Activated B cell treated with CpG ODN at 0.5 μM for 24 hours (primary cell): ENCODE results near the gene BCHE. TPM values are rescaled to one million over a fixed set of nuclear protein-coding genes. Genes with fewer than 3 reads are reported as not detected.
"Not testable (repeated sequence)": the region's sequence is repeated elsewhere in the genome, so short reads cannot be mapped to it uniquely, and the experiment has no call there.

Source experiments
- ATAC-seq: fragments of 200-7000 bp; cut with Tn5 transposase; one replicate; pipeline ENCODE4 v1.10.0; 2021; ENCODE audit warnings: low read depth, mild to moderate bottlenecking, moderate library complexity
- CTCF ChIA-PET: fragments of 350-600 bp; sonication (Branson Sonifier 250); formaldehyde crosslinking; loops from one replicate; lab custom pipeline; 2021; ENCODE audit warnings: antibody characterized with exemption; lab: Charles Lee
- POLR2A ChIA-PET: fragments of 350-600 bp; sonication (Branson Sonifier 250); formaldehyde crosslinking; loops from one replicate; lab custom pipeline; 2021; ENCODE audit warnings: antibody characterized with exemption; lab: Charles Lee
- DNase-seq: peaks from one replicate; pipeline ENCODE4 v3.0.0; 2022
- H3K27ac Mint-ChIP-seq: one replicate; pipeline ENCODE4 v1.8.0; 2020; ENCODE audit warnings: mixed read lengths
- H3K27me3 Mint-ChIP-seq: one replicate; pipeline ENCODE4 v1.8.0; 2021; ENCODE audit warnings: mixed read lengths
- H3K36me3 Mint-ChIP-seq: one replicate; pipeline ENCODE4 v1.8.0; 2021; ENCODE audit warnings: low read depth, mixed read lengths
- H3K4me1 Mint-ChIP-seq: one replicate; pipeline ENCODE4 v1.8.0; 2021; ENCODE audit warnings: mixed read lengths
- H3K4me3 Mint-ChIP-seq: one replicate; pipeline ENCODE4 v1.8.0; 2020; ENCODE audit warnings: mild to moderate bottlenecking, mixed read lengths
- H3K9me3 Mint-ChIP-seq: one replicate; pipeline ENCODE4 v1.8.0; 2020; ENCODE audit warnings: mixed read lengths
- CTCF ChIP-seq: fragments of 200-600 bp; IDR thresholded peaks from one replicate; pipeline ENCODE4 v1.8.0; 2022; ENCODE audit warnings: antibody characterized with exemption, mild to moderate bottlenecking
- intact Hi-C: fragments of 100-400 bp; cut with micrococcal nuclease; formaldehyde crosslinking; loops from one replicate; pipeline ENCODE4 v1.15.1; 2024
- total RNA-seq: library from RNA; stranded (reverse); gene quantifications from 2 replicates; pipeline ENCODE4 v1.2.3, GENCODE V29; 2022

Gene BCHE
- total RNA-seq, 1 donor from 2014 or later: not detected

GRCh38 chr3:165820671-165821123, 16.5 kb downstream of the BCHE start:
- ATAC-seq: no peak
- Mint-ChIP-seq H3K4me1 (no peaks in the 10 kb centered on the region), H3K9me3 (no peaks in the 10 kb centered on the region), H3K4me3 (no peak overlapping the region), H3K27ac (no peak overlapping the region), H3K36me3 (no peaks in the 10 kb centered on the region), H3K27me3 (no peaks in the 10 kb centered on the region)
- no peak for TF ChIP-seq CTCF
- intact Hi-C loops: no loop called here
- POLR2A ChIA-PET: no interaction called here
- no peak for DNase-seq
- CTCF ChIA-PET: no interaction called here

- no peaks in the 10 kb centered on the region for H3K36me3 Mint-ChIP-seq
- no peak for DNase-seq
- intact Hi-C loops: no loop called here
- ATAC-seq: no peak
- H3K4me3 Mint-ChIP-seq: no peak overlapping the region
- H3K27ac Mint-ChIP-seq: no peak overlapping the region
- TF ChIP-seq CTCF: no peak
- no peaks in the 10 kb centered on the region for H3K4me1 Mint-ChIP-seq
- POLR2A ChIA-PET: no interaction called here
- CTCF ChIA-PET: no interaction called here
- no peaks in the 10 kb centered on the region for H3K27me3 Mint-ChIP-seq
- H3K9me3 Mint-ChIP-seq: no peaks in the 10 kb centered on the region
These were observed 20.0 kb downstream of the BCHE start for GRCh38 chr3:165817160-165817709.

GRCh38 chr3:165816209-165816608, 21.0 kb downstream of the BCHE start:
- Mint-ChIP-seq H3K36me3 (no peaks in the 10 kb centered on the region), H3K27ac (no peak overlapping the region), H3K9me3 (no peaks in the 10 kb centered on the region), H3K4me3 (no peak overlapping the region), H3K27me3 (no peaks in the 10 kb centered on the region), H3K4me1 (no peaks in the 10 kb centered on the region)
- POLR2A ChIA-PET: no interaction called here
- DNase-seq (no peak), ATAC-seq (no peak)
- intact Hi-C loops: no loop called here
- CTCF ChIA-PET: no interaction called here
- TF ChIP-seq CTCF: no peak

- POLR2A ChIA-PET: no interaction called here
- Mint-ChIP-seq H3K36me3 (no peaks in the 10 kb centered on the region), H3K9me3 (no peaks in the 10 kb centered on the region), H3K27me3 (no peaks in the 10 kb centered on the region), H3K27ac (no peak overlapping the region), H3K4me3 (no peak overlapping the region), H3K4me1 (no peaks in the 10 kb centered on the region)
- ATAC-seq (no peak), DNase-seq (no peak)
- intact Hi-C loops: no loop called here
- no peak for TF ChIP-seq CTCF
- CTCF ChIA-PET: no interaction called here
These were observed 21.5 kb downstream of the BCHE start for GRCh38 chr3:165815682-165816081.

GRCh38 chr3:165814380-165814779, 22.8 kb downstream of the BCHE start:
- intact Hi-C loops: no loop called here
- Mint-ChIP-seq H3K27ac (no peak overlapping the region), H3K27me3 (no peaks in the 10 kb centered on the region), H3K4me3 (no peak overlapping the region), H3K9me3 (no peaks in the 10 kb centered on the region), H3K4me1 (no peaks in the 10 kb centered on the region), H3K36me3 (no peaks in the 10 kb centered on the region)
- no peak for TF ChIP-seq CTCF
- no peak for ATAC-seq
- ChIA-PET POLR2A (no interaction called here), CTCF (no interaction called here)
- DNase-seq: no peak

GRCh38 chr3:165807937-165808336, 29.3 kb downstream of the BCHE start:
- ATAC-seq, H3K4me3 Mint-ChIP-seq, POLR2A ChIA-PET, intact Hi-C loops, H3K4me1 Mint-ChIP-seq, CTCF ChIA-PET, H3K27me3 Mint-ChIP-seq, H3K27ac Mint-ChIP-seq, H3K36me3 Mint-ChIP-seq, H3K9me3 Mint-ChIP-seq, DNase-seq: not testable (repeated sequence)
